Panc1 (cell line): Measurements from ENCODE around the gene CRY2. TPM values are rescaled to one million over a fixed set of nuclear protein-coding genes. Genes with fewer than 3 reads are reported as not detected.
A peak's percentile ranks its signal among the peaks of the same experiment; 100 is the strongest.

ENCODE experiments used
- ATAC-seq: fragments of 200-7000 bp; cut with Tn5 transposase; 2 replicates; pipeline ENCODE4 v1.9.1; 2020; ENCODE audit warnings: mild to moderate bottlenecking, moderate library complexity
- BruUV-seq: library from RNA; stranded (reverse); fragments of 400-500 nt; replicated peaks from 2 replicates; lab custom pipeline; 2021; lab: Mats Ljungman, UMichigan
- CTCF ChIA-PET: fragments of 300-600 bp; sonication (Branson Sonifier 250); formaldehyde crosslinking; loops from one replicate; lab custom pipeline; 2022; ENCODE audit warnings: antibody characterized with exemption; lab: Charles Lee
- POLR2A ChIA-PET: fragments of 300-600 bp; sonication (Branson Sonifier 250); formaldehyde crosslinking; loops from one replicate; lab custom pipeline; 2022; ENCODE audit warnings: antibody characterized with exemption; lab: Charles Lee
- DNase-seq: peaks from one replicate; pipeline ENCODE4 v3.0.0-alpha.2; 2010; ENCODE audit warnings: low read depth, low spot score
- H3K27ac ChIP-seq: 2 replicates; pipeline ENCODE4 v1.5.1; 2011; ENCODE audit warnings: mild to moderate bottlenecking, low read length, inconsistent platforms
- H3K27me3 ChIP-seq: fragments of 200-500 bp; sonication (Bioruptor generic); 2 replicates; pipeline ENCODE4 v1.6.0; 2014; ENCODE audit warnings: low read length, inconsistent platforms; ENCODE audit not compliant: control insufficient read depth, insufficient read depth
- H3K36me3 ChIP-seq: fragments of 200-500 bp; sonication (Bioruptor generic); 2 replicates; pipeline ENCODE4 v1.5.1; 2014; ENCODE audit warnings: inconsistent platforms, mild to moderate bottlenecking, low read length, moderate library complexity; ENCODE audit not compliant: control insufficient read depth, insufficient read depth
- H3K4me1 ChIP-seq: 2 replicates; pipeline ENCODE4 v1.5.1; 2011; ENCODE audit warnings: inconsistent platforms, mild to moderate bottlenecking, low read length, moderate library complexity; ENCODE audit not compliant: control insufficient read depth, insufficient read depth
- H3K4me3 ChIP-seq, 2 experiments: 2 replicates each; pipeline ENCODE4 v1.5.1; 2011 to 2012; ENCODE audit warnings: low read depth in 2 of 2, low read length in 2 of 2, mild to moderate bottlenecking in 2 of 2, inconsistent platforms in 1 of 2, moderate library complexity in 1 of 2
- H3K9me3 ChIP-seq: fragments of 200-500 bp; sonication (Bioruptor generic); 2 replicates; pipeline ENCODE4 v1.5.1; 2014; ENCODE audit warnings: low read depth, mild to moderate bottlenecking, inconsistent platforms, low read length, moderate library complexity; ENCODE audit not compliant: control insufficient read depth, insufficient read depth
- POLR2AphosphoS5 ChIP-seq: IDR thresholded peaks from 2 replicates; pipeline ENCODE4 v1.6.1; 2012; ENCODE audit warnings: mild to moderate bottlenecking, low read depth, low read length, moderate library complexity
- REST ChIP-seq, 2 experiments: IDR thresholded peaks; 2 replicates each; pipeline ENCODE4 v1.6.1; 2011 to 2012; ENCODE audit warnings: low read depth in 2 of 2, control low read depth in 1 of 2, low read length in 1 of 2, mild to moderate bottlenecking in 1 of 2, moderate library complexity in 1 of 2; ENCODE audit not compliant: insufficient read depth in 1 of 2
- SIN3A ChIP-seq: IDR thresholded peaks from 2 replicates; pipeline ENCODE4 v1.6.1; 2012; ENCODE audit warnings: low read depth, mild to moderate bottlenecking, low read length, moderate library complexity, borderline replicate concordance; ENCODE audit not compliant: insufficient read depth
- TCF7L2 ChIP-seq: IDR thresholded peaks from 2 replicates; pipeline ENCODE4 v1.6.1; 2011; ENCODE audit warnings: mild to moderate bottlenecking, low read depth, low read length, inconsistent platforms
- in situ Hi-C: cut with HindIII; loops from 2 replicates; pipeline ENCODE4 v1.10.0; 2016; ENCODE audit warnings: low sequenced_read_pairs, low pct_unique_long_range_greater_than_20kb
- intact Hi-C: fragments of 100-400 bp; cut with micrococcal nuclease; formaldehyde crosslinking; loops from one replicate; pipeline ENCODE4 v1.10.0; 2022; ENCODE audit not compliant: unreplicated experiment
- total RNA-seq: library from RNA; stranded (reverse); gene quantifications from one replicate; pipeline ENCODE4 v1.2.1, GENCODE V29; 2021; ENCODE audit not compliant: unreplicated experiment
- TF ChIP-seq, protein P1 (sequence below): fragments of 450-650 bp; IDR thresholded peaks from 2 replicates; pipeline ENCODE4 v1.5.1; 2017; ENCODE audit warnings: mild to moderate bottlenecking

CRY2 gene
- total RNA-seq, 1 experiment from 2014 or later: 14.6 TPM

DNA sequence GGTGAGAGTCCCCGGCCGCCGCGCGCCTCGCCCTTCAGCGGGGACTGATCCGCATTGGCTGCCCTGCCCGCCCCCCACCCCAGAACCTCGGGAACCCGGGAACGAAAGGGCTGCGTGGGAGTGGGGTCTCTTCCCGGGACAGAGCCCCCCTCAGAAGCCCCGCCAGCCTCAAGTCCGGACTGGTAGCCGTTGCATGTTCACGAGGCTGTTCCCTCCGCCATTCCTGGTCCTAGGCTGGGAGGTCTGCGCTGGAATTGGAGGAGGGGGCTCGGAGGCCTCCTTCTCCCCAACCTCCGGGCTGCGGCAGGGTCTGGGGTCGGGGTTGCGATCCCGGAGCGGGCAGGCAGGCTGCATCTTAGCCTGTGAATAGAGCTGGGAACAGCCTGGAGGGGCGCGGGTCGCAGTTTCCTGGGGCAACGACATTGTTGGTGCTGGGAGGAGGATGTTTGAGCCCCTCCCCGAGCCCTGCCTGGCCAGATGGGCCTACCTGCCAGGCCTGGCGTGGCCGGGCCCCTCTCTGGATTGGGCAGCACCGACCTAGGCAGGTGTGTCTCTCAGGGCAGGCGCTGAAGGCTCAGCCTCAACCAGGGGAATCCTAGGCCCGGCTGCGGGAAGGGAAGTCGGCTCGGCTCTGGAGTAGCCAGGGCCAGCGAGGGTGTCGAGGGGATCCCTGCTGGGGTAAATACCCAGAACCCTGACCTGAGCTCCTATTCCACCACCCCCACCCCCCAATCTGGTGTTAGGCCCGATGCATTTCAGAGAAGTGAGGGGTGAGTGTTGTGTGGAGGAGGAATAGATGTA is 38.8 kb downstream of the CRY2 start:
- intact Hi-C loops: no loop called here
- no peak overlapping the region for H3K27ac ChIP-seq
- DNase-seq: no peak
- H3K4me1 ChIP-seq: no peaks in the 10 kb centered on the region
- ChIA-PET POLR2A (interaction anchor here (0.6 kb wide), 1 partner anchor 39 kb away, joined by 6 read pairs; the partner anchor contains the start of gene CRY2), CTCF (no interaction called here)
- BruUV-seq: no TSS peak
- H3K9me3 ChIP-seq: no peaks in the 10 kb centered on the region
- ATAC-seq: no peak; the same call in 1 of the 2 replicates
- in situ Hi-C loops: no loop called here
- no peaks in the 10 kb centered on the region for H3K36me3 ChIP-seq
- TF ChIP-seq REST (IDR thresholded peaks at IDR 0.05; ENCODE audit: insufficient read depth in 1 of 2, low read depth in 2 of 2, low read length in 1 of 2) (no peak), POLR2AphosphoS5 (no peak), SIN3A (no peak), TCF7L2 (no peak)
- TF ChIP-seq, protein P1, sequence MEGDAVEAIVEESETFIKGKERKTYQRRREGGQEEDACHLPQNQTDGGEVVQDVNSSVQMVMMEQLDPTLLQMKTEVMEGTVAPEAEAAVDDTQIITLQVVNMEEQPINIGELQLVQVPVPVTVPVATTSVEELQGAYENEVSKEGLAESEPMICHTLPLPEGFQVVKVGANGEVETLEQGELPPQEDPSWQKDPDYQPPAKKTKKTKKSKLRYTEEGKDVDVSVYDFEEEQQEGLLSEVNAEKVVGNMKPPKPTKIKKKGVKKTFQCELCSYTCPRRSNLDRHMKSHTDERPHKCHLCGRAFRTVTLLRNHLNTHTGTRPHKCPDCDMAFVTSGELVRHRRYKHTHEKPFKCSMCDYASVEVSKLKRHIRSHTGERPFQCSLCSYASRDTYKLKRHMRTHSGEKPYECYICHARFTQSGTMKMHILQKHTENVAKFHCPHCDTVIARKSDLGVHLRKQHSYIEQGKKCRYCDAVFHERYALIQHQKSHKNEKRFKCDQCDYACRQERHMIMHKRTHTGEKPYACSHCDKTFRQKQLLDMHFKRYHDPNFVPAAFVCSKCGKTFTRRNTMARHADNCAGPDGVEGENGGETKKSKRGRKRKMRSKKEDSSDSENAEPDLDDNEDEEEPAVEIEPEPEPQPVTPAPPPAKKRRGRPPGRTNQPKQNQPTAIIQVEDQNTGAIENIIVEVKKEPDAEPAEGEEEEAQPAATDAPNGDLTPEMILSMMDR: no peak
- H3K4me3 ChIP-seq: peak overlapping the region; percentile 31 to 45
- H3K27me3 ChIP-seq: no peaks in the 10 kb centered on the region

- H3K4me3 ChIP-seq: no peak overlapping the region
- H3K36me3 ChIP-seq: no peaks in the 10 kb centered on the region
- H3K9me3 ChIP-seq: no peaks in the 10 kb centered on the region
- in situ Hi-C loops (no loop called here), intact Hi-C loops (no loop called here)
- ChIA-PET POLR2A (interaction anchor here (0.6 kb wide), 1 partner anchor 40 kb away, joined by 6 read pairs; the partner anchor contains the start of gene CRY2), CTCF (no interaction called here)
- TF ChIP-seq SIN3A (no peak), REST (IDR thresholded peaks at IDR 0.05; ENCODE audit: insufficient read depth in 1 of 2, low read depth in 2 of 2, low read length in 1 of 2) (no peak), POLR2AphosphoS5 (no peak), TCF7L2 (no peak)
- TF ChIP-seq, protein P1: no peak
- H3K4me1 ChIP-seq: no peaks in the 10 kb centered on the region
- DNase-seq (no peak), ATAC-seq (no peak)
- no peak overlapping the region for H3K27ac ChIP-seq
- BruUV-seq: no TSS peak
- H3K27me3 ChIP-seq: no peaks in the 10 kb centered on the region
Measured at GRCh38 chr11:45886816-45887520, 39.7 kb downstream of the CRY2 start.
